H1 (cell line): ENCODE measurements around the gene ASAP2. TPM values are rescaled to one million over a fixed set of nuclear protein-coding genes. Genes with fewer than 3 reads are reported as not detected.

Experiments
- CHD2 ChIP-seq: IDR thresholded peaks from 2 replicates; pipeline ENCODE4 v1.6.1; 2012; ENCODE audit warnings: low read length, improper control_type of control experiment
- GABPA ChIP-seq: IDR thresholded peaks from 2 replicates; pipeline ENCODE4 v1.6.1; 2011; ENCODE audit warnings: mild to moderate bottlenecking, low read length, moderate library complexity, borderline replicate concordance; ENCODE audit not compliant: insufficient read depth
- HDAC2 ChIP-seq, 2 experiments: fragments of 300-600 bp in 1 of 2; sonication (generic) in 1 of 2; IDR thresholded peaks; 2 replicates each; pipeline ENCODE4 v1.6.1; 2011 to 2012; ENCODE audit warnings: low read depth in 2 of 2, low read length in 2 of 2, mild to moderate bottlenecking in 2 of 2, moderate library complexity in 2 of 2, borderline replicate concordance in 1 of 2, inconsistent platforms in 1 of 2
- KDM1A ChIP-seq: fragments of 200-600, 300-600 bp; sonication (generic); IDR thresholded peaks from 2 replicates; pipeline ENCODE4 v1.7.1; 2016; ENCODE audit warnings: mild to moderate bottlenecking, low read length, borderline replicate concordance
- KDM4A ChIP-seq: IDR thresholded peaks from one replicate; pipeline ENCODE4 v1.7.1; 2012; ENCODE audit warnings: low read depth, mild to moderate bottlenecking, moderate library complexity, low read length, inconsistent platforms; ENCODE audit not compliant: severe bottlenecking
- NRF1 ChIP-seq: IDR thresholded peaks from 2 replicates; pipeline ENCODE4 v1.6.1; 2011; ENCODE audit warnings: mild to moderate bottlenecking, low read depth, low read length, improper control_type of control experiment
- POU5F1 ChIP-seq: IDR thresholded peaks from 2 replicates; pipeline ENCODE4 v1.6.1; 2011; ENCODE audit warnings: low read depth, mild to moderate bottlenecking, low read length, moderate library complexity
- SP1 ChIP-seq: IDR thresholded peaks from 2 replicates; pipeline ENCODE4 v1.6.1; 2011; ENCODE audit warnings: low read depth, low read length
- TAF1 ChIP-seq: IDR thresholded peaks from 2 replicates; pipeline ENCODE4 v1.6.1; 2011; ENCODE audit warnings: mild to moderate bottlenecking, low read depth, low read length
- TAF7 ChIP-seq: optimal IDR thresholded peaks from 2 replicates; pipeline ENCODE3; 2011; ENCODE audit warnings: low read depth, mild to moderate bottlenecking, inconsistent platforms, low read length, moderate library complexity, borderline replicate concordance
- polyA plus RNA-seq, 7 experiments: library from polyadenylated mRNA; depleted of rRNA in 3 of 7; stranded (reverse) in 5 of 7; unstranded in 2 of 7; fragments of >200 nt in 5 of 7; fragments of 200-250 nt in 2 of 7; gene quantifications; 1 replicate in 5 of 7; 2 replicates in 1 of 7; 4 replicates in 1 of 7; pipeline versions ENCODE4 v1.2.1 to v1.2.3, GENCODE V29; 2011 to 2013; ENCODE audit warnings: missing spikeins in 2 of 7, mixed read lengths in 2 of 7
- total RNA-seq: library from RNA; stranded (reverse); fragmentation: NEBNext Ultra II Directional; extraction: Animal tissue kit (Norgen Biotek cat#: 25700); gene quantifications from 2 replicates; pipeline ENCODE4 v1.2.1, GENCODE V29; 2021
- TF ChIP-seq, protein P1 (sequence below), 3 experiments: IDR thresholded peaks; 1 replicate in 2 of 3; 2 replicates in 1 of 3; pipeline versions ENCODE4 v1.5.1 to v1.6.1; 2011; ENCODE audit warnings: low read length in 3 of 3, mild to moderate bottlenecking in 3 of 3, inconsistent platforms in 2 of 3, low read depth in 1 of 3, moderate library complexity in 1 of 3; ENCODE audit not compliant: insufficient read depth in 1 of 3; ENCODE audit errors: control extremely low read depth in 1 of 3

Gene ASAP2
- total and polyA plus RNA-seq, 2 of the 8 experiments (the other 6 are each of a cell fraction or from before 2014, with no cell fraction given): 10.2 to 18.7 TPM

DNA sequence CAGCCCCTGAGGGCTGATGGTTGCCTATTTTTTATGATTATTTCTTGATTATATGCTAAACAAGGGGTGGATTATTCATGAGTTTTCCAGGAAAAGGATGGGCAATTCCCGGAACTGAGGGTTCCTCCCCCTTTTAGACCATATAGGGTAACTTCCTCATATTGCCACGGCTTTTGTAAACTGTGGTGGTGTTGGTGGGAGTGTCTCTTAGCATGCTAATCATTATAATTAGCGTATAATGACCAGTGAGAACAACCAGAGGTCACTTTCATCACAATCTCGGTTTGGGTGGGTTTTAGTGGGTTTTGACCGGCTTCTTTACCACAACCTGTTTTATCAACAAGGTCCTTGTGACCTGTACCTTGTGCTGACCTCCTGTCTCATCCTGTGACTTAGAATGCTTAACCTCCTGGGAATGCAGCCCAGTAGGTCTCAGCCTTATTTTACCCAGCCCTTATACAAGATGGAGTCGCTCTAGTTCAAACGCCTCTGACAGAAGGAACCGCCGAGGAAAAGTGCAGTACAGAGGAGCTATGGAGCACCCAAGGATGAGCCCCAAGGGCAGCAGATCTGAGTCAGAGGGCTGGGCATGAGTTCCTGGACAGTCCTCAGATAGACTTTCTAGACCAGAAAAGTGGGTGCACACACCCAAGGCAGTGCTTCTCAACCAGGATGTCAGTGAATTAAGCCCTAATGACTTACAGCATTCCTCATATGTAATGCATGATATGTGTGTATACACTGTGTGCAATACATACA lies 37.1 kb upstream of the ASAP2 start (continued):
- TF ChIP-seq TAF7 (no peak), NRF1 (no peak), KDM4A (no peak), KDM1A (no peak), HDAC2 (IDR thresholded peaks at IDR 0.05; ENCODE audit: borderline replicate concordance in 1 of 2, low read depth in 2 of 2, low read length in 2 of 2) (no peak), POU5F1 (no peak), CHD2 (no peak), SP1 (no peak), GABPA (no peak), TAF1 (no peak)
- TF ChIP-seq, protein P1, sequence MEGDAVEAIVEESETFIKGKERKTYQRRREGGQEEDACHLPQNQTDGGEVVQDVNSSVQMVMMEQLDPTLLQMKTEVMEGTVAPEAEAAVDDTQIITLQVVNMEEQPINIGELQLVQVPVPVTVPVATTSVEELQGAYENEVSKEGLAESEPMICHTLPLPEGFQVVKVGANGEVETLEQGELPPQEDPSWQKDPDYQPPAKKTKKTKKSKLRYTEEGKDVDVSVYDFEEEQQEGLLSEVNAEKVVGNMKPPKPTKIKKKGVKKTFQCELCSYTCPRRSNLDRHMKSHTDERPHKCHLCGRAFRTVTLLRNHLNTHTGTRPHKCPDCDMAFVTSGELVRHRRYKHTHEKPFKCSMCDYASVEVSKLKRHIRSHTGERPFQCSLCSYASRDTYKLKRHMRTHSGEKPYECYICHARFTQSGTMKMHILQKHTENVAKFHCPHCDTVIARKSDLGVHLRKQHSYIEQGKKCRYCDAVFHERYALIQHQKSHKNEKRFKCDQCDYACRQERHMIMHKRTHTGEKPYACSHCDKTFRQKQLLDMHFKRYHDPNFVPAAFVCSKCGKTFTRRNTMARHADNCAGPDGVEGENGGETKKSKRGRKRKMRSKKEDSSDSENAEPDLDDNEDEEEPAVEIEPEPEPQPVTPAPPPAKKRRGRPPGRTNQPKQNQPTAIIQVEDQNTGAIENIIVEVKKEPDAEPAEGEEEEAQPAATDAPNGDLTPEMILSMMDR (IDR thresholded peaks at IDR 0.05; ENCODE audit: control extremely low read depth in 1 of 3, insufficient read depth in 1 of 3, low read depth in 1 of 3, low read length in 3 of 3): no peak
- TF ChIP-seq, all 59 proteins: peak for 0
